Measurements from ENCODE around the gene TM9SF3.
A peak's percentile ranks its signal among the peaks of the same experiment; 100 is the strongest.

The TM9SF3 gene

GRCh38 chr10:96516337-96516736, 70.5 kb downstream of the TM9SF3 start:
- Mint-ChIP-seq H3K36me3 (ENCODE audit: low read depth) (peaks cover 23% of the 10 kb centered on the region), H3K4me3 (no peak overlapping the region), H3K27me3 (peaks cover 46% of the 10 kb centered on the region), H3K4me1 (ENCODE audit: low read depth) (peaks cover 23% of the 10 kb centered on the region), H3K27ac (no peak overlapping the region), H3K9me3 (no peaks in the 10 kb centered on the region)
- DNase-seq = no peak

GRCh38 chr10:96513698-96514561, 72.9 kb downstream of the TM9SF3 start, which contains the start of gene TLL2:
TLL2 (minus strand) TSS chr10:96513926; CDS start chr10:96513685, 241 bp downstream.
- H3K4me3 Mint-ChIP-seq = peak within 1 kb of the TSS; percentile 65
- peak; percentile 74 for DNase-seq
- H3K36me3 Mint-ChIP-seq (ENCODE audit: low read depth) = peaks cover 3% of the 10 kb centered on the region
- no peak within 1 kb of the TSS for H3K27ac Mint-ChIP-seq
- H3K27me3 Mint-ChIP-seq = peaks cover 49% of the 10 kb centered on the region
- no peaks in the 10 kb centered on the region for H3K9me3 Mint-ChIP-seq
- peaks cover 23% of the 10 kb centered on the region for H3K4me1 Mint-ChIP-seq (ENCODE audit: low read depth)

GRCh38 chr10:96513305-96513697, 73.5 kb downstream of the TM9SF3 start:
- Mint-ChIP-seq H3K27ac (no peak overlapping the region), H3K36me3 (ENCODE audit: low read depth) (no peaks in the 10 kb centered on the region), H3K9me3 (no peaks in the 10 kb centered on the region), H3K27me3 (peaks cover 54% of the 10 kb centered on the region), H3K4me1 (ENCODE audit: low read depth) (peaks cover 23% of the 10 kb centered on the region), H3K4me3 (peak overlapping the region; percentile 65)
- DNase-seq = no peak

GRCh38 chr10:96512524-96513304, 74.1 kb downstream of the TM9SF3 start:
- peaks cover 23% of the 10 kb centered on the region for H3K4me1 Mint-ChIP-seq (ENCODE audit: low read depth)
- H3K27ac Mint-ChIP-seq = no peak overlapping the region
- peak overlapping the region; percentile 65 for H3K4me3 Mint-ChIP-seq
- peak; percentile 44 for DNase-seq
- peaks cover 54% of the 10 kb centered on the region for H3K27me3 Mint-ChIP-seq
- H3K9me3 Mint-ChIP-seq = no peaks in the 10 kb centered on the region
- H3K36me3 Mint-ChIP-seq (ENCODE audit: low read depth) = no peaks in the 10 kb centered on the region

GRCh38 chr10:96511044-96511945, 75.5 kb downstream of the TM9SF3 start:
- Mint-ChIP-seq H3K36me3 (ENCODE audit: low read depth) (no peaks in the 10 kb centered on the region), H3K4me1 (ENCODE audit: low read depth) (peaks cover 23% of the 10 kb centered on the region), H3K27me3 (peaks cover 50% of the 10 kb centered on the region), H3K9me3 (no peaks in the 10 kb centered on the region), H3K4me3 (no peak overlapping the region), H3K27ac (no peak overlapping the region)
- no peak for DNase-seq

GRCh38 chr10:96509017-96509641, 77.7 kb downstream of the TM9SF3 start:
- peaks cover 30% of the 10 kb centered on the region for H3K27me3 Mint-ChIP-seq
- no peaks in the 10 kb centered on the region for H3K9me3 Mint-ChIP-seq
- DNase-seq = no peak
- H3K4me3 Mint-ChIP-seq = no peak overlapping the region
- H3K27ac Mint-ChIP-seq = no peak overlapping the region
- H3K36me3 Mint-ChIP-seq (ENCODE audit: low read depth) = no peaks in the 10 kb centered on the region
- peaks cover 12% of the 10 kb centered on the region for H3K4me1 Mint-ChIP-seq (ENCODE audit: low read depth)

GRCh38 chr10:96507044-96507443, 79.8 kb downstream of the TM9SF3 start:
- Mint-ChIP-seq H3K4me1 (ENCODE audit: low read depth) (peaks cover under 1% of the 10 kb centered on the region), H3K27ac (no peak overlapping the region), H3K36me3 (ENCODE audit: low read depth) (no peaks in the 10 kb centered on the region), H3K9me3 (no peaks in the 10 kb centered on the region), H3K4me3 (no peak overlapping the region), H3K27me3 (peaks cover 16% of the 10 kb centered on the region)
- no peak for DNase-seq

- Mint-ChIP-seq H3K27me3 (peaks cover 7% of the 10 kb centered on the region), H3K9me3 (no peaks in the 10 kb centered on the region), H3K4me1 (ENCODE audit: low read depth) (no peaks in the 10 kb centered on the region), H3K36me3 (ENCODE audit: low read depth) (no peaks in the 10 kb centered on the region), H3K4me3 (no peak overlapping the region), H3K27ac (peak overlapping the region; percentile 9)
- DNase-seq = no peak
Measured at GRCh38 chr10:96505150-96506136, 81.4 kb downstream of the TM9SF3 start.

GRCh38 chr10:96502561-96503282, 84.1 kb downstream of the TM9SF3 start:
- H3K9me3 Mint-ChIP-seq = no peaks in the 10 kb centered on the region
- H3K27me3 Mint-ChIP-seq = no peaks in the 10 kb centered on the region
- H3K4me1 Mint-ChIP-seq (ENCODE audit: low read depth) = no peaks in the 10 kb centered on the region
- DNase-seq = no peak
- H3K27ac Mint-ChIP-seq = no peak overlapping the region
- no peaks in the 10 kb centered on the region for H3K36me3 Mint-ChIP-seq (ENCODE audit: low read depth)
- H3K4me3 Mint-ChIP-seq = no peak overlapping the region

- H3K27ac Mint-ChIP-seq = no peak overlapping the region
- H3K4me3 Mint-ChIP-seq = no peak overlapping the region
- no peaks in the 10 kb centered on the region for H3K36me3 Mint-ChIP-seq (ENCODE audit: low read depth)
- H3K9me3 Mint-ChIP-seq = no peaks in the 10 kb centered on the region
- DNase-seq = no peak
- H3K4me1 Mint-ChIP-seq (ENCODE audit: low read depth) = no peaks in the 10 kb centered on the region
- H3K27me3 Mint-ChIP-seq = peaks cover 4% of the 10 kb centered on the region
Measured at GRCh38 chr10:96501985-96502384, 84.8 kb downstream of the TM9SF3 start.

GRCh38 chr10:96500519-96500918, 86.3 kb downstream of the TM9SF3 start:
- H3K27ac Mint-ChIP-seq = no peak overlapping the region
- no peaks in the 10 kb centered on the region for H3K9me3 Mint-ChIP-seq
- DNase-seq = no peak

GRCh38 chr10:96500050-96500449, 86.8 kb downstream of the TM9SF3 start:
- H3K9me3 Mint-ChIP-seq = no peaks in the 10 kb centered on the region
- peaks cover 4% of the 10 kb centered on the region for H3K27me3 Mint-ChIP-seq
- no peaks in the 10 kb centered on the region for H3K36me3 Mint-ChIP-seq (ENCODE audit: low read depth)
- no peak overlapping the region for H3K4me3 Mint-ChIP-seq
- DNase-seq = no peak
- no peaks in the 10 kb centered on the region for H3K4me1 Mint-ChIP-seq (ENCODE audit: low read depth)
- H3K27ac Mint-ChIP-seq = no peak overlapping the region

More at GRCh38 chr10:96500519-96500918, 86.3 kb downstream of the TM9SF3 start:
- Mint-ChIP-seq H3K36me3 (ENCODE audit: low read depth) (no peaks in the 10 kb centered on the region), H3K4me1 (ENCODE audit: low read depth) (no peaks in the 10 kb centered on the region), H3K4me3 (no peak overlapping the region), H3K27me3 (peaks cover 4% of the 10 kb centered on the region)

All from activated T-cell treated with anti-CD3 and anti-CD28 coated beads, Interleukin-2, amount 50 U/mL, for 24 hours (primary cell).